SU-DHL-6 (cell line): ENCODE measurements around the gene CD1B.
"Not testable (repeated sequence)": the region's sequence is repeated elsewhere in the genome, so short reads cannot be mapped to it uniquely, and the experiment has no call there.

ENCODE experiments used
- H2AFZ ChIP-seq: fragments of 200-600 bp; sonication (generic); 2 replicates; pipeline ENCODE4 v1.6.1; 2014; ENCODE audit warnings: low read depth, mild to moderate bottlenecking, moderate library complexity, mixed read lengths, antibody characterized with exemption, low read length; ENCODE audit not compliant: severe bottlenecking
- H3F3A ChIP-seq: fragments of 200-600 bp; shearing (Covaris generic); 2 replicates; pipeline ENCODE4 v1.6.0; 2016; ENCODE audit warnings: antibody characterized with exemption, mild to moderate bottlenecking; ENCODE audit not compliant: insufficient read depth
- H3K27ac ChIP-seq: fragments of 200-600 bp; sonication (generic); 2 replicates; pipeline ENCODE4 v1.5.1; 2016; ENCODE audit warnings: low read depth, mild to moderate bottlenecking, low read length, moderate library complexity, mixed read lengths
- H3K27me3 ChIP-seq: fragments of 200-600 bp; sonication (generic), shearing (Covaris generic); 2 replicates; pipeline ENCODE4 v1.6.0; 2014; ENCODE audit warnings: mild to moderate bottlenecking, low read length
- H3K36me3 ChIP-seq: fragments of 200-600 bp; sonication (generic); 2 replicates; pipeline ENCODE4 v1.6.1; 2014; ENCODE audit warnings: mild to moderate bottlenecking, low read length, mixed read lengths
- H3K4me2 ChIP-seq: fragments of 300-600, 200-600 bp; shearing (Covaris generic), sonication (generic); 2 replicates; pipeline ENCODE4 v1.6.0; 2014; ENCODE audit warnings: low read length, low read depth, mild to moderate bottlenecking; ENCODE audit not compliant: poor library complexity, severe bottlenecking
- H3K4me3 ChIP-seq: fragments of 200-600 bp; sonication (generic); 2 replicates; pipeline ENCODE4 v1.5.1; 2014; ENCODE audit warnings: antibody characterized with exemption, low read length, mild to moderate bottlenecking, mixed read lengths; ENCODE audit not compliant: insufficient read depth, poor library complexity, severe bottlenecking
- H3K79me2 ChIP-seq: fragments of 200-600 bp; sonication (generic); 2 replicates; pipeline ENCODE4 v1.6.1; 2014; ENCODE audit warnings: mild to moderate bottlenecking, low read length, moderate library complexity; ENCODE audit not compliant: insufficient read depth
- H3K9ac ChIP-seq: fragments of 200-600 bp; sonication (generic); 2 replicates; pipeline ENCODE4 v1.7.0; 2014; ENCODE audit warnings: mild to moderate bottlenecking, low read length
- H3K9me2 ChIP-seq: fragments of 200-600 bp; sonication (generic); replicated peaks from 2 replicates; pipeline ENCODE4 v1.6.1; 2014; ENCODE audit warnings: low read length; ENCODE audit not compliant: insufficient read depth
- H3K9me3 ChIP-seq: fragments of 200-600 bp; sonication (generic); 2 replicates; pipeline ENCODE4 v1.6.1; 2014; ENCODE audit warnings: low read length, mixed read lengths; ENCODE audit not compliant: insufficient read depth
- H4K20me1 ChIP-seq: fragments of 200-600 bp; sonication (generic); 2 replicates; pipeline ENCODE4 v1.6.1; 2014; ENCODE audit warnings: low read depth, mild to moderate bottlenecking, antibody characterized with exemption, low read length, moderate library complexity, mixed read lengths
- CTCF ChIP-seq: fragments of 200-600 bp; sonication (generic); IDR thresholded peaks from one replicate; pipeline ENCODE4 v1.5.1; 2017; ENCODE audit warnings: antibody characterized with exemption, mild to moderate bottlenecking, low read length, moderate library complexity; ENCODE audit not compliant: insufficient read depth, poor library complexity, severe bottlenecking
- EZH2phosphoT487 ChIP-seq: fragments of 200-600 bp; sonication (generic), shearing (Covaris generic); conservative IDR thresholded peaks from 2 replicates; pipeline ENCODE4 v1.6.1; 2018; ENCODE audit warnings: mild to moderate bottlenecking, antibody characterized with exemption, low read length, moderate library complexity, mixed read lengths

Gene CD1B

GRCh38 chr1:158286487-158286886, 44.8 kb downstream of the CD1B start:
- no peaks in the 10 kb centered on the region for H3K36me3 ChIP-seq
- H4K20me1 ChIP-seq, result no peaks in the 10 kb centered on the region
- H3K4me2 ChIP-seq, result peak overlapping the region; percentile 68
- no peaks in the 10 kb centered on the region for H3K79me2 ChIP-seq
- no peaks in the 10 kb centered on the region for H3K27me3 ChIP-seq
- peaks cover 16% of the 10 kb centered on the region; the same call in 1 of the 2 replicates for H3F3A ChIP-seq
- H3K4me3 ChIP-seq, result peak overlapping the region; percentile 40
- no peaks in the 10 kb centered on the region for H3K9me2 ChIP-seq
- H3K9me3 ChIP-seq, result no peaks in the 10 kb centered on the region
- H3K27ac ChIP-seq, result peak overlapping the region; percentile 75
- peak overlapping the region; percentile 85 for H2AFZ ChIP-seq
- peak overlapping the region; percentile 33; the same call in 1 of the 2 replicates for H3K9ac ChIP-seq
- TF ChIP-seq CTCF (no peak), EZH2phosphoT487 (no peak)

- Histone ChIP-seq H4K20me1 (no peaks in the 10 kb centered on the region), H3K4me3 (peak overlapping the region; percentile 40), H3K4me2 (peak overlapping the region; percentile 68), H3F3A (peaks cover 16% of the 10 kb centered on the region; the same call in 1 of the 2 replicates), H3K9me3 (no peaks in the 10 kb centered on the region), H3K9me2 (no peaks in the 10 kb centered on the region), H3K79me2 (no peaks in the 10 kb centered on the region), H3K36me3 (no peaks in the 10 kb centered on the region), H3K9ac (peak overlapping the region; percentile 33), H3K27me3 (no peaks in the 10 kb centered on the region), H3K27ac (peak overlapping the region; percentile 75), H2AFZ (peak overlapping the region; percentile 85)
- TF ChIP-seq CTCF (no peak), EZH2phosphoT487 (no peak)
These were observed 45.5 kb downstream of the CD1B start for GRCh38 chr1:158285756-158286241.

- Histone ChIP-seq H3K27me3 (no peaks in the 10 kb centered on the region), H3F3A (peaks cover 16% of the 10 kb centered on the region; the same call in 1 of the 2 replicates), H3K27ac (0 out of 2 replicates have a peak overlapping the region, but pooled peaks have one; percentile 12), H3K9me3 (no peaks in the 10 kb centered on the region), H3K36me3 (no peaks in the 10 kb centered on the region), H3K9me2 (no peaks in the 10 kb centered on the region), H3K4me3 (no peak overlapping the region), H2AFZ (no peak overlapping the region), H4K20me1 (no peaks in the 10 kb centered on the region), H3K9ac (no peak overlapping the region), H3K79me2 (no peaks in the 10 kb centered on the region), H3K4me2 (no peak overlapping the region)
- TF ChIP-seq CTCF, result no peak
- TF ChIP-seq EZH2phosphoT487, result no peak
These were observed 47.4 kb downstream of the CD1B start for GRCh38 chr1:158283965-158284364.

- H3K4me2 ChIP-seq, H3K9ac ChIP-seq, H3K9me2 ChIP-seq, H3K9me3 ChIP-seq, H3K79me2 ChIP-seq, H3K36me3 ChIP-seq, H2AFZ ChIP-seq, H3K4me3 ChIP-seq, H3K27ac ChIP-seq, H3K27me3 ChIP-seq, H4K20me1 ChIP-seq: not testable (repeated sequence)
- peaks cover 16% of the 10 kb centered on the region; the same call in 1 of the 2 replicates for H3F3A ChIP-seq
These were observed 48.9 kb downstream of the CD1B start for GRCh38 chr1:158282421-158282820.
